Putamen (tissue), 1 donor: ENCODE data around the gene MRNIP.

Source experiments
- DNase-seq: peaks from one replicate; pipeline ENCODE4 v3.0.0-alpha.2; 2016; ENCODE audit warnings: low spot score

MRNIP gene

GRCh38 chr5:179858586-179859427 is at the start of gene MRNIP:
MRNIP (minus strand) TSS chr5:179858817; CDS start chr5:179858796, 21 bp downstream.
- DNase-seq, result peak; percentile 96

- DNase-seq, result peak; percentile 74
Observed at GRCh38 chr5:179907556-179908324, 49.1 kb upstream of the MRNIP start, which contains the start of gene TBC1D9B. TBC1D9B (minus strand) TSS chr5:179907897; CDS start chr5:179907821, 76 bp downstream.

- no peak for DNase-seq
Observed at GRCh38 chr5:179906795-179907555, 48.4 kb upstream of the MRNIP start.

- DNase-seq, result no peak
Observed at GRCh38 chr5:179906294-179906794, 47.7 kb upstream of the MRNIP start.

GRCh38 chr5:179905161-179905560 is 46.5 kb upstream of the MRNIP start:
- DNase-seq, result no peak

- DNase-seq, result no peak
Observed at GRCh38 chr5:179904463-179905160, 46.0 kb upstream of the MRNIP start.

GRCh38 chr5:179902763-179903158 is 44.1 kb upstream of the MRNIP start:
- DNase-seq, result no peak

- DNase-seq, result no peak
Observed at GRCh38 chr5:179901915-179902762, 43.5 kb upstream of the MRNIP start.

GRCh38 chr5:179901462-179901861 is 42.8 kb upstream of the MRNIP start:
- DNase-seq, result no peak

- no peak for DNase-seq
Observed at GRCh38 chr5:179900711-179901110, 42.1 kb upstream of the MRNIP start.

GRCh38 chr5:179900206-179900605 is 41.6 kb upstream of the MRNIP start:
- no peak for DNase-seq

- DNase-seq, result no peak
Observed at GRCh38 chr5:179895861-179896260, 37.2 kb upstream of the MRNIP start.

GRCh38 chr5:179893958-179894895 is 35.6 kb upstream of the MRNIP start:
- no peak for DNase-seq

- DNase-seq, result no peak
Observed at GRCh38 chr5:179893076-179893957, 34.7 kb upstream of the MRNIP start.

GRCh38 chr5:179892255-179892654 is 33.6 kb upstream of the MRNIP start:
- no peak for DNase-seq

- DNase-seq, result no peak
Observed at GRCh38 chr5:179890751-179891682, 32.4 kb upstream of the MRNIP start.

- no peak for DNase-seq
Observed at GRCh38 chr5:179889885-179890284, 31.3 kb upstream of the MRNIP start.
